Measurements from ENCODE around the gene CEP85. TPM values are rescaled to one million over a fixed set of nuclear protein-coding genes. Genes with fewer than 3 reads are reported as not detected.

Gene CEP85
- total and polyA plus RNA-seq, 2 of the 13 experiments (the other 11 are each of a cell fraction or from before 2014, with no cell fraction given), result 16.1 to 26.7 TPM

DNA sequence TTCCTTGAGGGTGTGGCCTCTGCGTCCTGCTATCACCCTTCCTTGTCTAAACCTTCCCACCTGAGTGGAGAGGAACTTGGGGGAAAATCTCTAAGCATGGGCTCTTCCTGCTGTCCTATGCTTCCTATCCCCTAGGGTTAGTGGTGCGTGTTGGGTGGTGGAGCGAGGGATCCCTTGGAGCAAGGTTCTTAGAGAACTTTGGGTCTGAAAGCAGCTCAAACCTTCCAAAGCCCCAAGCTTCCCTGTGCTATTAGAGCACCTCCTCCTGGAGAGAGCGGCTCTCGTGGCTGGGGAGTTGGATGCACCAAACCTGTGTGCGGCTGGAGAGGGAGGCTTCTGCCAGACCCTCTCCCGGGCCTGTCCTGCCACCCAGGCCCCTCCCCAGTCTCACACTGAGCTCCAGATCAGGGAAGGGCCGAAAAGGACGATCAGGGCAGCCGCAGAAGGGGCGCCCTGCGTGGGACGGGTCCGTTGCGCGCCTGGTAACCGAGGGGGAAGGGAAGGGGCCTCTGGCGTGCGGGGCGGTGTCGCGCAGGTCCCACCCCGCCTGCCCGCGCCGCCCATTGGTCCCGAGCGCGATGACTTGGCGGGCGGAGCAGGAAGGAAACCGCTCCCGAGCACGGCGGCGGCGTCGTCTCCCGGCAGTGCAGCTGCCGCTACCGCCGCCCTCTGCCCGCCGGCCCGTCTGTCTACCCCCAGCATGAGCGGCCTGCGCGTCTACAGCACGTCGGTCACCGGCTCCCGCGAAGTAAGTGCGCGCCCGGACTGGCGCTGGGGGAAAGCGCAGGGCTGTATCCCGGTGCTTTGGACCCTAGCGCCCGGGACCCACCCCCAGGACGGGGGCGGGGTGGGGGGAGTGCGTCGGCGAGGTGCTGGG lies 45.7 kb downstream of the CEP85 start, which contains the start of gene SH3BGRL3 (continued):
- TF ChIP-seq ATF6 (CRISPR knock-in tag; conservative IDR thresholded peaks at IDR 0.05) (no peak), HNRNPK (IDR thresholded peaks at IDR 0.05; ENCODE audit: low read depth, low read length, poor library complexity, severe bottlenecking) (peak; percentile 76), IRF9 (CRISPR knock-in tag; IDR thresholded peaks at IDR 0.05; ENCODE audit: borderline replicate concordance) (peak; percentile 75; the same call in 1 of the 2 replicates), BRF2 (CRISPR knock-in tag; IDR thresholded peaks at IDR 0.05) (no peak; the same call in 1 of the 2 replicates), ZSCAN12 (CRISPR knock-in tag; IDR thresholded peaks at IDR 0.05) (no peak), MED1 (CRISPR knock-in tag; IDR thresholded peaks at IDR 0.05) (peak; percentile 2; the same call in 1 of the 2 replicates), ZKSCAN8 (CRISPR knock-in tag; IDR thresholded peaks at IDR 0.05; ENCODE audit: borderline replicate concordance) (no peak), ZNF331 (CRISPR knock-in tag; IDR thresholded peaks at IDR 0.05) (peak; percentile 53; the same call in 1 of the 2 replicates), BORCS8-MEF2B (CRISPR knock-in tag; IDR thresholded peaks at IDR 0.05) (peak; percentile 90), NFYB (CRISPR knock-in tag; IDR thresholded peaks at IDR 0.05) (peak; percentile 84), EEA1 (CRISPR knock-in tag; IDR thresholded peaks at IDR 0.05; ENCODE audit: borderline replicate concordance) (peak; percentile 70; the same call in 1 of the 2 replicates), ELF3 (CRISPR knock-in tag; IDR thresholded peaks at IDR 0.05) (peak; percentile 48; the same call in 1 of the 2 replicates), BHLHE40 (IDR thresholded peaks at IDR 0.05; ENCODE audit: low read length) (no peak)
- TF ChIP-seq, protein P1, sequence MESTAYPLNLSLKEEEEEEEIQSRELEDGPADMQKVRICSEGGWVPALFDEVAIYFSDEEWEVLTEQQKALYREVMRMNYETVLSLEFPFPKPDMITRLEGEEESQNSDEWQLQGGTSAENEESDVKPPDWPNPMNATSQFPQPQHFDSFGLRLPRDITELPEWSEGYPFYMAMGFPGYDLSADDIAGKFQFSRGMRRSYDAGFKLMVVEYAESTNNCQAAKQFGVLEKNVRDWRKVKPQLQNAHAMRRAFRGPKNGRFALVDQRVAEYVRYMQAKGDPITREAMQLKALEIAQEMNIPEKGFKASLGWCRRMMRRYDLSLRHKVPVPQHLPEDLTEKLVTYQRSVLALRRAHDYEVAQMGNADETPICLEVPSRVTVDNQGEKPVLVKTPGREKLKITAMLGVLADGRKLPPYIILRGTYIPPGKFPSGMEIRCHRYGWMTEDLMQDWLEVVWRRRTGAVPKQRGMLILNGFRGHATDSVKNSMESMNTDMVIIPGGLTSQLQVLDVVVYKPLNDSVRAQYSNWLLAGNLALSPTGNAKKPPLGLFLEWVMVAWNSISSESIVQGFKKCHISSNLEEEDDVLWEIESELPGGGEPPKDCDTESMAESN (CRISPR knock-in tag; conservative IDR thresholded peaks at IDR 0.05), result peak; percentile 54

Measured in HepG2 (cell line).